K562 (cell line): ENCODE results near the gene TEDDM1. TPM values are rescaled to one million over a fixed set of nuclear protein-coding genes. Genes with fewer than 3 reads are reported as not detected.

Source experiments
- ATAC-seq: fragments of 200-7000 bp; cut with Tn5 transposase; 3 replicates; pipeline ENCODE4 v1.9.1; 2020; ENCODE audit warnings: moderate library complexity
- BruUV-seq: library from RNA; stranded (reverse); fragments of 400-500 nt; replicated peaks from 2 replicates; lab custom pipeline; 2021; lab: Mats Ljungman, UMichigan
- CTCF ChIA-PET: fragments of 300-600 bp; formaldehyde crosslinking; extraction: SDS; loops from one replicate; lab custom pipeline; 2021; ENCODE audit warnings: low intra/inter-chr PET ratio; lab: Yijun Ruan, JAX
- POLR2A ChIA-PET: fragments of 300-600, 350-650 bp; sonication (Branson Sonifier 250); formaldehyde crosslinking; extraction: SDS; loops from one replicate; lab custom pipeline; 2021; ENCODE audit warnings: antibody characterized with exemption, inconsistent platforms; lab: Yijun Ruan, JAX
- DNase-seq, 4 experiments: peaks; one replicate each; pipeline versions ENCODE4 v3.0.0 to v3.0.0-alpha.2; 2011 to 2018; ENCODE audit warnings: low spot score in 3 of 4, mixed read lengths in 3 of 4; ENCODE audit errors: extremely low read depth in 1 of 4
- FAIRE-seq: peaks from 2 replicates; lab custom pipeline; 2011; peaks lifted over from hg19 to GRCh38; lab: Jason Lieb, UNC
- H2AFZ ChIP-seq: 2 replicates; pipeline ENCODE4 v1.6.0; 2011; ENCODE audit warnings: low read depth, low read length, control low read depth, inconsistent platforms
- H3K27ac ChIP-seq: fragments of 200-600 bp; 3 replicates; pipeline ENCODE4 v1.8.0; 2011; ENCODE audit warnings: low read depth, mild to moderate bottlenecking, control low read depth, inconsistent platforms, low read length, moderate library complexity, mixed read lengths; ENCODE audit errors: extremely low read depth
- H3K27me3 ChIP-seq, 2 experiments: fragments of 300-600 bp in 1 of 2; 2 replicates in 1 of 2; 3 replicates in 1 of 2; pipeline versions ENCODE4 v1.6.0 to v1.8.0; 2011; ENCODE audit warnings: inconsistent platforms in 2 of 2, low read length in 2 of 2, mild to moderate bottlenecking in 1 of 2, mixed read lengths in 1 of 2, moderate library complexity in 1 of 2; ENCODE audit not compliant: control insufficient read depth in 2 of 2, insufficient read depth in 2 of 2
- H3K36me3 ChIP-seq: fragments of 300-600 bp; 3 replicates; pipeline ENCODE4 v1.8.0; 2011; ENCODE audit warnings: mild to moderate bottlenecking, low read length, inconsistent platforms; ENCODE audit not compliant: control insufficient read depth, insufficient read depth
- H3K4me1 ChIP-seq, 2 experiments: fragments of 200-600 bp in 1 of 2; replicated peaks in 1 of 2; 2 replicates in 1 of 2; 3 replicates in 1 of 2; pipeline versions ENCODE4 v1.5.1 to v1.8.0; 2011; ENCODE audit warnings: inconsistent platforms in 2 of 2, low read length in 2 of 2, mild to moderate bottlenecking in 1 of 2, mixed read lengths in 1 of 2, moderate library complexity in 1 of 2; ENCODE audit not compliant: control insufficient read depth in 2 of 2, insufficient read depth in 2 of 2
- H3K4me2 ChIP-seq: 2 replicates; pipeline ENCODE4 v1.6.1; 2011; ENCODE audit warnings: low read length, control low read depth, inconsistent platforms, mixed read lengths; ENCODE audit not compliant: insufficient read depth
- H3K4me3 ChIP-seq: fragments of 200-600 bp; sonication (generic), shearing (Covaris generic); 2 replicates; pipeline ENCODE4 v1.5.1; 2016; ENCODE audit warnings: control low read depth, inconsistent platforms
- H3K79me2 ChIP-seq: fragments of 200-600 bp; 3 replicates; pipeline ENCODE4 v1.8.0; 2011; ENCODE audit warnings: low read length, inconsistent platforms; ENCODE audit not compliant: control insufficient read depth, insufficient read depth
- H3K9ac ChIP-seq, 2 experiments: 2 replicates each; pipeline versions ENCODE4 v1.6.0 to v1.6.1; 2011; ENCODE audit warnings: low read depth in 2 of 2, low read length in 2 of 2, control low read depth in 1 of 2, inconsistent platforms in 1 of 2, mild to moderate bottlenecking in 1 of 2, mixed read lengths in 1 of 2; ENCODE audit not compliant: insufficient read depth in 1 of 2
- H3K9me1 ChIP-seq: one replicate; pipeline ENCODE4 v1.6.0; 2011; ENCODE audit warnings: inconsistent platforms, mild to moderate bottlenecking, low read length, moderate library complexity; ENCODE audit not compliant: control insufficient read depth, insufficient read depth
- H3K9me3 ChIP-seq: replicated peaks from 2 replicates; pipeline ENCODE4 v1.5.1; 2011; ENCODE audit warnings: low read depth, low read length, inconsistent platforms; ENCODE audit not compliant: control insufficient read depth, insufficient read depth
- H4K20me1 ChIP-seq: replicated peaks from 2 replicates; pipeline ENCODE4 v1.6.1; 2011; ENCODE audit warnings: low read length, inconsistent platforms, mixed read lengths; ENCODE audit not compliant: control insufficient read depth, insufficient read depth
- BRF1 ChIP-seq: IDR thresholded peaks from 3 replicates; pipeline ENCODE4 v1.6.1; 2011; ENCODE audit warnings: borderline replicate concordance, mild to moderate bottlenecking; ENCODE audit not compliant: insufficient read length; ENCODE audit errors: extremely low read depth
- CBX2 ChIP-seq: fragments of 200-600 bp; sonication (generic); IDR thresholded peaks from one replicate; pipeline ENCODE4 v1.6.1; 2012; ENCODE audit warnings: mild to moderate bottlenecking, low read length, inconsistent platforms; ENCODE audit not compliant: insufficient read depth, poor library complexity, severe bottlenecking
- CCAR2 ChIP-seq: fragments of 200-400 bp; formaldehyde crosslinking; IDR thresholded peaks from 2 replicates; pipeline ENCODE4 v1.6.1; 2017; ENCODE audit warnings: mild to moderate bottlenecking, low read depth, low read length
- FOXA1 ChIP-seq: fragments of 450-650 bp; IDR thresholded peaks from 2 replicates; pipeline ENCODE4 v1.6.1; 2016; ENCODE audit warnings: mild to moderate bottlenecking, borderline replicate concordance
- GABPB1 ChIP-seq: sonication (generic); formaldehyde crosslinking; IDR thresholded peaks from 2 replicates; pipeline ENCODE4 v1.8.0; 2022; ENCODE audit warnings: mild to moderate bottlenecking, missing genetic modification reagents
- REST ChIP-seq, 2 experiments: fragments of 450-650 bp; formaldehyde crosslinking in 1 of 2; IDR thresholded peaks; 2 replicates each; pipeline versions ENCODE4 v1.4.0 to v1.6.1; 2014 to 2020; ENCODE audit warnings: mild to moderate bottlenecking in 2 of 2, borderline replicate concordance in 1 of 2, low read depth in 1 of 2
- STAT5B ChIP-seq: fragments of 250-450 bp; sonication (Bioruptor Pico); IDR thresholded peaks from 2 replicates; pipeline ENCODE4 v1.8.0; 2021; ENCODE audit warnings: mild to moderate bottlenecking, inconsistent platforms
- ZBTB8A ChIP-seq: fragments of 450-650 bp; IDR thresholded peaks from 2 replicates; pipeline ENCODE4 v1.6.1; 2018; ENCODE audit warnings: mild to moderate bottlenecking, moderate library complexity; ENCODE audit not compliant: partially characterized antibody
- ZKSCAN8 ChIP-seq: fragments of 200-800 bp; sonication (Bioruptor generic); IDR thresholded peaks from 2 replicates; pipeline ENCODE4 v1.6.1; 2016; ENCODE audit warnings: missing genetic modification characterization, missing compliant biosample characterization
- WGBS: fragments of 100-300 bp; shearing (Covaris generic); methylation state at CpG from one replicate; pipeline ENCODE4 v1.1.6; 2016; ENCODE audit warnings: low coverage, mixed read lengths; ENCODE audit not compliant: insufficient coverage; ENCODE audit errors: missing lambda C conversion rate; 5-methylcytosine and 5-hydroxymethylcytosine counted together
- in situ Hi-C: fragments of 300-500 bp; cut with MboI; formaldehyde crosslinking; loops from 4 replicates; pipeline ENCODE4 v1.15.0; 2018; ENCODE audit warnings: inconsistent platforms, mixed read lengths
- intact Hi-C: fragments of 100-400 bp; cut with micrococcal nuclease; formaldehyde crosslinking; loops from 2 replicates; pipeline ENCODE4 v1.14.2; 2022
- polyA plus RNA-seq, 8 experiments: library from polyadenylated mRNA; depleted of rRNA in 4 of 8; stranded (reverse) in 5 of 8; unstranded in 3 of 8; fragments of >200 nt; fragmentation: Nextera tagmentation in 2 of 8; fragmentation: Illumina TruSeq in 1 of 8; extraction: Ambion mirVana in 2 of 8; extraction: Trizol in 1 of 8; gene quantifications; 2 replicates each; pipeline versions ENCODE4 v1.2.1 to v1.2.3, GENCODE V29; 2011 to 2014; ENCODE audit warnings: inconsistent platforms in 1 of 8, missing spikeins in 1 of 8
- total RNA-seq, 7 experiments: library from RNA; depleted of rRNA in 6 of 7; stranded (reverse); fragments of >200 nt in 6 of 7; fragmentation: Illumina TruSeq in 2 of 7; extraction: Trizol in 2 of 7; gene quantifications; 2 replicates each; pipeline versions ENCODE4 v1.2.1 to v1.2.3, GENCODE V29; 2011 to 2021; ENCODE audit warnings: low replicate concordance in 1 of 7

The TEDDM1 gene
- total and polyA plus RNA-seq, 9 of the 15 experiments (the other 6 are each of a cell fraction or from before 2014, with no cell fraction given) = not detected

DNA sequence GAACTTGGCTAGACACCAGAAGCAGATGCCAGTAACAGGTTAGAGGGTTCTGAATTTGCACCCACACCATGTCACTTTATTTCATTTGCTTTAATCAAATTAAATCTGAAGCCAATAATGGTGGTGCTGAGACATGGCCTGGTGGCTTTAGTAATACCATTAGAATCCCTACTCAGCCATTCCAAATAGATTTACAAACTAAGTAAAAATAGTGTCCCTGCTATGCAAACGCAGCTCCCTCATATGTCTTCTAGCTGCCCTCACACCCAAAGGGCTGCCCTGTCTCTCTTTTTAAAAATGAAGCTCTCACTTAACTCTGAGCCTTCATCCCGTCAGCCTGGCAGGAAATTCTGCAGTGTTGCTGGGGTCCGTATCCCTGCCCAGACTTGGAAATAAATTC lies 29.9 kb downstream of the TEDDM1 start:
- H3K36me3 ChIP-seq = no peaks in the 10 kb centered on the region
- no peak overlapping the region for H3K9ac ChIP-seq
- no peaks in the 10 kb centered on the region for H3K9me3 ChIP-seq
- H3K4me2 ChIP-seq = no peak overlapping the region
- no peak overlapping the region for H3K27ac ChIP-seq
- POLR2A ChIA-PET = interaction anchor here (0.7 to 4.0 kb wide), 5 partner anchors 11 to 221 kb away, joined by 3 to 28 read pairs (median 3); no protein-coding TSS in a partner anchor
- peaks cover 0 to 3% of the 10 kb centered on the region in 2 experiments; a peak in 2 of 5 replicates for H3K4me1 ChIP-seq
- intact Hi-C loops = no loop called here
- FAIRE-seq (no peak), ATAC-seq (no peak), DNase-seq (no peak)
- BruUV-seq = no TSS peak
- no peaks in the 10 kb centered on the region for H3K79me2 ChIP-seq
- TF ChIP-seq FOXA1 (no peak), BRF1 (no peak), ZBTB8A (no peak), REST (IDR thresholded peaks at IDR 0.05; ENCODE audit: borderline replicate concordance) (no peak), REST (CRISPR knock-in tag; IDR thresholded peaks at IDR 0.05; ENCODE audit: low read depth) (no peak), GABPB1 (no peak), ZKSCAN8 (CRISPR knock-in tag) (no peak), CBX2 (no peak), STAT5B (CRISPR knock-in tag) (no peak), CCAR2 (no peak)
- 51% methylated on average over 3 of the region's 3 CpGs for WGBS
- no peak overlapping the region for H3K4me3 ChIP-seq
- H4K20me1 ChIP-seq = no peaks in the 10 kb centered on the region
- no peak overlapping the region for H2AFZ ChIP-seq
- no peaks in the 10 kb centered on the region for H3K9me1 ChIP-seq
- in situ Hi-C loops = no loop called here
- no peaks in the 10 kb centered on the region for H3K27me3 ChIP-seq
- CTCF ChIA-PET = no interaction called here
